Neuronal stem cell (in vitro differentiated cells): ENCODE measurements around the gene ALDH1L1.

Experiments used
- DNase-seq: peaks from one replicate; pipeline ENCODE4 v3.0.0-alpha.2; 2013; ENCODE audit warnings: low spot score
- H2AFZ ChIP-seq: one replicate; pipeline ENCODE4 v1.6.1; 2013; ENCODE audit warnings: mild to moderate bottlenecking, low read length, inconsistent platforms
- H2AK5ac ChIP-seq: 2 replicates; pipeline ENCODE4 v1.6.1; 2013; ENCODE audit warnings: low read depth, mild to moderate bottlenecking, inconsistent platforms, low read length, moderate library complexity, mixed read lengths
- H2BK120ac ChIP-seq: 2 replicates; pipeline ENCODE4 v1.6.1; 2013; ENCODE audit warnings: low read depth, mild to moderate bottlenecking, inconsistent platforms, low read length, moderate library complexity, mixed read lengths
- H2BK12ac ChIP-seq: one replicate; pipeline ENCODE4 v1.6.1; 2013; ENCODE audit warnings: low read length, inconsistent platforms
- H2BK15ac ChIP-seq: 2 replicates; pipeline ENCODE4 v1.6.1; 2013; ENCODE audit warnings: mild to moderate bottlenecking, low read length, inconsistent platforms, mixed read lengths
- H2BK5ac ChIP-seq: one replicate; pipeline ENCODE4 v1.6.1; 2013; ENCODE audit warnings: inconsistent platforms, mild to moderate bottlenecking, low read length, moderate library complexity
- H3K14ac ChIP-seq: one replicate; pipeline ENCODE4 v1.6.1; 2013; ENCODE audit warnings: low read length, inconsistent platforms
- H3K18ac ChIP-seq: 2 replicates; pipeline ENCODE4 v1.6.1; 2013; ENCODE audit warnings: low read length, inconsistent platforms
- H3K23ac ChIP-seq: 2 replicates; pipeline ENCODE4 v1.6.1; 2013; ENCODE audit warnings: low read depth, mild to moderate bottlenecking, mixed read lengths, low read length, inconsistent platforms; ENCODE audit not compliant: poor library complexity
- H3K27ac ChIP-seq: replicated peaks from 3 replicates; pipeline ENCODE4 v1.5.1; 2013; ENCODE audit warnings: low read length, inconsistent platforms
- H3K27me3 ChIP-seq, 3 experiments: 2 replicates each; pipeline ENCODE4 v1.6.1; 2013; ENCODE audit warnings: low read length in 3 of 3, mild to moderate bottlenecking in 2 of 3, inconsistent platforms in 1 of 3, low read depth in 1 of 3, mixed read lengths in 1 of 3, moderate library complexity in 1 of 3; ENCODE audit not compliant: control insufficient read depth in 3 of 3, insufficient read depth in 3 of 3
- H3K36me3 ChIP-seq, 2 donors: replicated peaks in 1 of 2; 2 replicates each; pipeline ENCODE4 v1.6.1; 2013; ENCODE audit warnings: low read length in 2 of 2; ENCODE audit not compliant: control insufficient read depth in 2 of 2, insufficient read depth in 2 of 2
- H3K4ac ChIP-seq: 2 replicates; pipeline ENCODE4 v1.6.1; 2013; ENCODE audit warnings: inconsistent platforms, mild to moderate bottlenecking, low read length, moderate library complexity
- H3K4me1 ChIP-seq, 2 donors: 1 replicate in 1 of 2; 2 replicates in 1 of 2; pipeline ENCODE4 v1.6.1; 2013; ENCODE audit warnings: low read length in 2 of 2, low read depth in 1 of 2; ENCODE audit not compliant: control insufficient read depth in 2 of 2, insufficient read depth in 1 of 2
- H3K4me2 ChIP-seq: one replicate; pipeline ENCODE4 v1.6.1; 2013; ENCODE audit warnings: mild to moderate bottlenecking, low read length, inconsistent platforms; ENCODE audit not compliant: insufficient read depth, poor library complexity, severe bottlenecking
- H3K4me3 ChIP-seq, 2 donors: 2 replicates each; pipeline ENCODE4 v1.5.1; 2013; ENCODE audit warnings: low read length in 2 of 2, mild to moderate bottlenecking in 2 of 2, inconsistent platforms in 1 of 2, moderate library complexity in 1 of 2
- H3K79me1 ChIP-seq: one replicate; pipeline ENCODE4 v1.6.1; 2013; ENCODE audit warnings: low read depth, mild to moderate bottlenecking, inconsistent platforms, low read length, moderate library complexity
- H3K9ac ChIP-seq: one replicate; pipeline ENCODE4 v1.6.1; 2013; ENCODE audit warnings: mild to moderate bottlenecking, low read depth, low read length, inconsistent platforms; ENCODE audit not compliant: poor library complexity
- H3K9me3 ChIP-seq, 2 donors: replicated peaks in 1 of 2; 2 replicates each; pipeline versions ENCODE3 to v1.6.1; 2013; ENCODE audit warnings: low read length in 2 of 2, mild to moderate bottlenecking in 2 of 2, inconsistent platforms in 1 of 2, low read depth in 1 of 2, mixed read lengths in 1 of 2, moderate library complexity in 1 of 2; ENCODE audit not compliant: control insufficient read depth in 2 of 2, insufficient read depth in 1 of 2
- H4K8ac ChIP-seq: one replicate; pipeline ENCODE4 v1.6.1; 2013; ENCODE audit warnings: low read depth, mild to moderate bottlenecking, inconsistent platforms, low read length, moderate library complexity
- H4K91ac ChIP-seq: one replicate; pipeline ENCODE4 v1.6.1; 2013; ENCODE audit warnings: low read length, low read depth, mild to moderate bottlenecking, inconsistent platforms; ENCODE audit not compliant: poor library complexity
- WGBS, 2 donors: extraction: QIAGEN DNeasy Blood & Tissue Kit; methylation state at CpG; one replicate each; pipeline ENCODE4 v1.1.7; 2013; ENCODE audit warnings: missing lambda C conversion rate in 2 of 2, mixed read lengths in 1 of 2; ENCODE audit not compliant: insufficient read length in 2 of 2, insufficient replicate concordance in 1 of 2; ENCODE audit errors: extremely low coverage in 2 of 2; 5-methylcytosine and 5-hydroxymethylcytosine counted together

The ALDH1L1 gene

DNA sequence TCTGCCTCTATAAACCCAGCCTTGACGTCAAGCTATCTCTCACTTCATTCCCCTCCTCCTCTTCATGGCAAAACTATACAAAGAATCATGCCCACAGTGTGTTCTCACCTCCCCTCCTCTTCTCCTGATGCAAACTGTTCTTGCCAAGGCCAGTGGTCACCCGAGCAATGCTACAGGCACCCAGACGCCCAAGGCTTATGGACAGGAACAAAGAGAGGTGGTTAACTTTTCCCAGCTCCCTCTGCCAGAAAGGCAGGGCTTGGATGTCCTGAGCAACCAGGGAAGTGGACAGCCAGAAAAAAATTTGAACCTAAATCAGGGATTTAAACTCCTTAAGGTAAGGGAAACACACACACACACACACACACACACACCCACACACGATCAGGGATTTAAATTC, 101.5 kb downstream of the ALDH1L1 start:
- no peaks in the 10 kb centered on the region for H3K27me3 ChIP-seq
- no peak overlapping the region for H3K18ac ChIP-seq
- H3K4ac ChIP-seq = no peak overlapping the region
- H2BK12ac ChIP-seq = no peak overlapping the region
- no peak overlapping the region for H2BK120ac ChIP-seq
- H3K9ac ChIP-seq = no peak overlapping the region
- DNase-seq = no peak
- H2AFZ ChIP-seq = no peak overlapping the region
- H3K79me1 ChIP-seq = no peaks in the 10 kb centered on the region
- H2BK5ac ChIP-seq = no peak overlapping the region
- H3K14ac ChIP-seq = no peak overlapping the region
- no peak overlapping the region for H3K4me2 ChIP-seq
- H3K23ac ChIP-seq = no peak overlapping the region
- no peak overlapping the region for H2AK5ac ChIP-seq
- H4K91ac ChIP-seq = no peak overlapping the region
- no peak overlapping the region for H3K4me3 ChIP-seq
- H3K4me1 ChIP-seq = no peaks in the 10 kb centered on the region
- H3K9me3 ChIP-seq = peaks cover 2 to 13% of the 10 kb centered on the region in 2 donors
- H4K8ac ChIP-seq = no peak overlapping the region
- peaks cover 0 to 3% of the 10 kb centered on the region in 2 donors for H3K36me3 ChIP-seq
- H3K27ac ChIP-seq = no peak overlapping the region
- no peak overlapping the region for H2BK15ac ChIP-seq
- no CpG with 5 or more reads among the region's 4 CpGs for WGBS, 2 donors

DNA sequence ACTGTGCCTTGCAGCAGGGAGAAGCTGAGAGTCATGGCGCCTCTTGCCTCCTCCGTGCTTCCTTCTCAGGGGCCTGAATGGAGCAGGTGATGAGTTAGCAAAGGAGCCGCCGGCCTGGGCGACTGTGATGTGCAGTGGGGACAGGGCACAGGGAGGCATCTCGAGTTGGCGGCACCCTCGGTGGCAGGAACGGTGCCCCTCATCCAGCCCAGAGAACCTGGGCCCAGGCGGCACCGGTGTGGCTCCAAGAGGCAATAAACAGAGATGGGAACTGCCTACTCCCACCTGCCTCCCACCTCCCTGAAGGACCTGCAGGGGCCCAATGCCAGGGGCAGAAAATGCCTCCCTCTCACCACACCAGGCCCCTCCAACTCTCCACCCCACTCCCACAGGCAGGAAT, 102.6 kb downstream of the ALDH1L1 start:
- H3K4ac ChIP-seq = no peak overlapping the region
- no peak overlapping the region for H4K91ac ChIP-seq
- no peak overlapping the region for H2AFZ ChIP-seq
- H2BK15ac ChIP-seq = no peak overlapping the region
- peak overlapping the region; percentile 8 for H3K18ac ChIP-seq
- no peak overlapping the region for H2BK12ac ChIP-seq
- no peaks in the 10 kb centered on the region for H3K79me1 ChIP-seq
- H3K4me2 ChIP-seq = no peak overlapping the region
- H3K23ac ChIP-seq = peak overlapping the region; percentile 58
- H2BK120ac ChIP-seq = no peak overlapping the region
- no peak overlapping the region for H3K14ac ChIP-seq
- WGBS, 2 donors = no CpG with 5 or more reads among the region's 11 CpGs
- peaks cover 0 to 3% of the 10 kb centered on the region in 2 donors for H3K36me3 ChIP-seq
- no peak for DNase-seq
- H3K27ac ChIP-seq = no peak overlapping the region
- no peak overlapping the region for H3K9ac ChIP-seq
- no peaks in the 10 kb centered on the region for H3K27me3 ChIP-seq
- no peak overlapping the region for H2AK5ac ChIP-seq
- H3K9me3 ChIP-seq = peaks cover 4 to 15% of the 10 kb centered on the region in 2 donors
- no peak overlapping the region for H4K8ac ChIP-seq
- H2BK5ac ChIP-seq = no peak overlapping the region
- H3K4me3 ChIP-seq = no peak overlapping the region
- no peaks in the 10 kb centered on the region for H3K4me1 ChIP-seq

DNA sequence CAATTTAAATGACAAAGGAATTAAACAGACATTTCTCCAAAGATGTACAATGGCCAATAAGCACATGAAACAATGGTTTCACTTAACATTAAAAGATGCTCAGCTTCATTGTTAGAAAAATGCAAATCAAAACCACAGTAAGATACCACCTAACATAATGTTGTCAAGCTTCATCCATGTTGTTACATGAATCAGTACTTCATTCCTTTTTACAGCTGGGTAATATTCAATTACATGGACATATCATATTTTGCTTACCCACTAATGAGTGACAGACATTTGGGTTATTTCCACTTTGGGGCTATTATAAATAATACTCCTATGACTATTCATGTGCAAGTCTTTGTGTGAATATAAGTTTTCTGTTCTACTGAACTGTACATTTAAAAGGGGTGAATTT, 104.2 kb downstream of the ALDH1L1 start:
- Histone ChIP-seq H3K9ac (no peak overlapping the region), H3K79me1 (no peaks in the 10 kb centered on the region), H2BK120ac (no peak overlapping the region), H3K36me3 (peaks cover 0 to 3% of the 10 kb centered on the region in 2 donors), H3K18ac (no peak overlapping the region), H3K14ac (no peak overlapping the region), H4K91ac (no peak overlapping the region), H3K27me3 (no peaks in the 10 kb centered on the region), H3K4me3 (no peak overlapping the region), H3K27ac (no peak overlapping the region), H2BK15ac (no peak overlapping the region), H2BK12ac (no peak overlapping the region), H2BK5ac (no peak overlapping the region), H3K4me2 (no peak overlapping the region), H2AFZ (no peak overlapping the region), H3K9me3 (peaks cover 5 to 15% of the 10 kb centered on the region in 2 donors), H3K23ac (no peak overlapping the region), H3K4me1 (no peaks in the 10 kb centered on the region), H3K4ac (no peak overlapping the region), H4K8ac (no peak overlapping the region), H2AK5ac (no peak overlapping the region)
- DNase-seq = no peak

DNA sequence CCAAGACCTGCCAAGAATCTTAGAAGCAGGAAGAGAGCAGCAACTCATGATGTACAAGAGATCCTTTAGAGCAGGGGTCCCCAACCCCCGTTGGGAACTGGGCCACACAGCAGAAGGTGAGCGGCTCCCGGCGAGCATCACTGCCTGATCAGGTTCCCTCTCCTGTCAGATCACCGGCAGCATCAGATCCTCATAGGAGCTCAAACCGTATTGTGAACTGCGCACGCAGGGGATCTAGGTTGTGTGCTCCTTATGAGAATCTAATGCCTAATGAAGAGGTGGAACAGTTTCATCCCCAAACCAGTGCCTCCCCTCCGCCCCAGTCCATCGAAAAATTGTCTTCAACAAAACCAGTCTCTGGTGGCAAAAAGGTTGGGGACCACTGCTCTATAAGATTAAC, 110.2 kb downstream of the ALDH1L1 start:
- Histone ChIP-seq H3K14ac (no peak overlapping the region), H2BK12ac (no peak overlapping the region), H3K9me3 (peaks cover 2 to 3% of the 10 kb centered on the region in 2 donors), H3K23ac (no peak overlapping the region), H2BK120ac (no peak overlapping the region), H2AK5ac (no peak overlapping the region), H3K4me3 (no peak overlapping the region), H3K4ac (no peak overlapping the region), H3K4me2 (no peak overlapping the region), H2AFZ (no peak overlapping the region), H4K8ac (no peak overlapping the region), H3K4me1 (no peaks in the 10 kb centered on the region), H3K79me1 (no peaks in the 10 kb centered on the region), H3K9ac (peak overlapping the region; percentile 12), H3K27ac (no peak overlapping the region), H3K18ac (peak overlapping the region; percentile 66), H3K27me3 (no peaks in the 10 kb centered on the region), H3K36me3 (peaks cover 0 to 17% of the 10 kb centered on the region in 2 donors), H2BK5ac (no peak overlapping the region), H2BK15ac (no peak overlapping the region), H4K91ac (no peak overlapping the region)
- DNase-seq = no peak
- WGBS, 2 donors = no CpG with 5 or more reads among the region's 10 CpGs
